H1 (cell line): Measurements from ENCODE around the gene NPHS2. TPM values are rescaled to one million over a fixed set of nuclear protein-coding genes. Genes with fewer than 3 reads are reported as not detected.

Source experiments
- CTCF ChIA-PET: fragments of 300-600 bp; sonication (Branson Sonifier 250); formaldehyde crosslinking; loops from one replicate; lab custom pipeline; 2021; ENCODE audit not compliant: partially characterized antibody; lab: Charles Lee
- POLR2A ChIA-PET: fragments of 300-600 bp; sonication (Branson Sonifier 250); formaldehyde crosslinking; loops from one replicate; lab custom pipeline; 2021; ENCODE audit warnings: inconsistent platforms; ENCODE audit not compliant: partially characterized antibody; lab: Charles Lee
- DNase-seq, 2 experiments: peaks; one replicate each; pipeline versions ENCODE4 v3.0.0 to v3.0.0-alpha.2; 2010 to 2022; ENCODE audit warnings: low spot score in 2 of 2, low read depth in 1 of 2, mixed read lengths in 1 of 2
- FAIRE-seq: peaks from 2 replicates; lab custom pipeline; 2011; peaks lifted over from hg19 to GRCh38; lab: Jason Lieb, UNC
- H2AFZ ChIP-seq: 2 replicates; pipeline ENCODE4 v1.8.1; 2012; ENCODE audit warnings: low read length, inconsistent platforms
- H2AK5ac ChIP-seq: 2 replicates; pipeline ENCODE4 v1.6.1; 2013; ENCODE audit warnings: low read depth, low read length
- H2BK120ac ChIP-seq: replicated peaks from 2 replicates; pipeline ENCODE3; 2013; ENCODE audit warnings: low read depth, low read length, inconsistent platforms
- H2BK12ac ChIP-seq: 2 replicates; pipeline ENCODE4 v1.6.1; 2013; ENCODE audit warnings: low read depth, low read length
- H2BK15ac ChIP-seq: 2 replicates; pipeline ENCODE4 v1.6.1; 2013; ENCODE audit warnings: low read length
- H2BK20ac ChIP-seq: 2 replicates; pipeline ENCODE4 v1.6.1; 2013; ENCODE audit warnings: low read length
- H2BK5ac ChIP-seq: 2 replicates; pipeline ENCODE4 v1.6.1; 2013; ENCODE audit warnings: low read depth, low read length
- H3K14ac ChIP-seq: 2 replicates; pipeline ENCODE4 v1.6.1; 2013; ENCODE audit warnings: inconsistent platforms; ENCODE audit not compliant: insufficient read length
- H3K18ac ChIP-seq: 2 replicates; pipeline ENCODE4 v1.6.1; 2013; ENCODE audit warnings: low read length; ENCODE audit errors: extremely low read depth
- H3K23ac ChIP-seq: 2 replicates; pipeline ENCODE4 v1.6.1; 2013; ENCODE audit warnings: inconsistent platforms; ENCODE audit not compliant: insufficient read length
- H3K23me2 ChIP-seq: 2 replicates; pipeline ENCODE4 v1.6.1; 2013; ENCODE audit warnings: low read depth, low read length
- H3K27ac ChIP-seq: 2 replicates; pipeline ENCODE4 v1.6.1; 2011; ENCODE audit warnings: low read depth, low read length, inconsistent platforms
- H3K27me3 ChIP-seq, 4 experiments: replicated peaks in 1 of 4; 1 replicate in 1 of 4; 2 replicates in 3 of 4; pipeline versions ENCODE4 v1.6.1 to v1.8.1; 2011 to 2013; ENCODE audit warnings: low read length in 3 of 4, mild to moderate bottlenecking in 3 of 4, inconsistent platforms in 2 of 4, mixed read lengths in 2 of 4, moderate library complexity in 1 of 4; ENCODE audit not compliant: control insufficient read depth in 3 of 4, insufficient read depth in 3 of 4; ENCODE audit errors: extremely low read depth in 1 of 4
- H3K36me3 ChIP-seq, 4 experiments: 2 replicates each; pipeline versions ENCODE4 v1.6.1 to v1.8.1; 2011 to 2013; ENCODE audit warnings: mild to moderate bottlenecking in 4 of 4, low read length in 3 of 4, moderate library complexity in 2 of 4, control low read depth in 1 of 4, inconsistent platforms in 1 of 4; ENCODE audit not compliant: insufficient read depth in 4 of 4, control insufficient read depth in 2 of 4
- H3K4ac ChIP-seq: replicated peaks from 2 replicates; pipeline ENCODE3; 2013; ENCODE audit warnings: low read length, low read depth, mixed read lengths, inconsistent platforms; ENCODE audit not compliant: insufficient read length
- H3K4me1 ChIP-seq, 4 experiments: replicated peaks in 1 of 4; 1 replicate in 1 of 4; 2 replicates in 3 of 4; pipeline versions ENCODE4 v1.6.1 to v1.8.1; 2011 to 2013; ENCODE audit warnings: low read length in 3 of 4, inconsistent platforms in 2 of 4, mixed read lengths in 1 of 4; ENCODE audit not compliant: insufficient read depth in 4 of 4, control insufficient read depth in 3 of 4
- H3K4me2 ChIP-seq, 2 experiments: 2 replicates each; pipeline versions ENCODE4 v1.6.1 to v1.8.1; 2011 to 2013; ENCODE audit warnings: low read depth in 2 of 2, low read length in 2 of 2, control low read depth in 1 of 2, inconsistent platforms in 1 of 2, mild to moderate bottlenecking in 1 of 2; ENCODE audit not compliant: insufficient read depth in 1 of 2
- H3K4me3 ChIP-seq, 4 experiments: fragments of 200-600, 300-600 bp in 1 of 4; sonication (generic), shearing (Covaris generic), sonication (Bioruptor Twin) in 1 of 4; 2 replicates each; pipeline versions ENCODE4 v1.5.1 to v1.8.1; 2011 to 2016; ENCODE audit warnings: low read length in 4 of 4, low read depth in 3 of 4, control low read depth in 2 of 4, inconsistent platforms in 2 of 4, mild to moderate bottlenecking in 2 of 4, mixed read lengths in 1 of 4, moderate library complexity in 1 of 4; ENCODE audit not compliant: insufficient read depth in 2 of 4; ENCODE audit errors: extremely low read depth in 1 of 4
- H3K56ac ChIP-seq: replicated peaks from 2 replicates; pipeline ENCODE3; 2013; ENCODE audit warnings: low read depth, mild to moderate bottlenecking, mixed read lengths, low read length, inconsistent platforms; ENCODE audit not compliant: insufficient read length
- H3K79me1 ChIP-seq: 2 replicates; pipeline ENCODE4 v1.6.1; 2013; ENCODE audit warnings: low read depth, low read length, control low read depth
- H3K79me2 ChIP-seq, 2 experiments: 2 replicates each; pipeline versions ENCODE4 v1.6.1 to v1.8.1; 2012 to 2013; ENCODE audit warnings: low read length in 2 of 2, mild to moderate bottlenecking in 2 of 2, inconsistent platforms in 1 of 2; ENCODE audit not compliant: insufficient read depth in 2 of 2, control insufficient read depth in 1 of 2
- H3K9ac ChIP-seq, 4 experiments: replicated peaks in 1 of 4; 1 replicate in 1 of 4; 2 replicates in 3 of 4; pipeline versions ENCODE4 v1.6.1 to v1.8.1; 2011 to 2013; ENCODE audit warnings: low read depth in 3 of 4, low read length in 3 of 4, control low read depth in 2 of 4, mild to moderate bottlenecking in 2 of 4, moderate library complexity in 2 of 4, inconsistent platforms in 1 of 4; ENCODE audit errors: extremely low read depth in 1 of 4
- H3K9me3 ChIP-seq, 2 experiments: 2 replicates each; pipeline versions ENCODE4 v1.6.1 to v1.8.1; 2012 to 2013; ENCODE audit warnings: mild to moderate bottlenecking in 2 of 2, moderate library complexity in 2 of 2, control low read depth in 1 of 2, inconsistent platforms in 1 of 2, low read depth in 1 of 2, low read length in 1 of 2, mixed read lengths in 1 of 2; ENCODE audit not compliant: insufficient read depth in 2 of 2
- H4K20me1 ChIP-seq, 2 experiments: replicated peaks in 1 of 2; 2 replicates each; pipeline versions ENCODE3 to v1.8.1; 2011 to 2013; ENCODE audit warnings: inconsistent platforms in 2 of 2, low read length in 2 of 2, mild to moderate bottlenecking in 1 of 2; ENCODE audit not compliant: insufficient read depth in 2 of 2, control insufficient read depth in 1 of 2
- H4K5ac ChIP-seq: 2 replicates; pipeline ENCODE4 v1.6.1; 2013; ENCODE audit warnings: low read length, low read depth, mixed read lengths, inconsistent platforms; ENCODE audit not compliant: insufficient read length
- H4K8ac ChIP-seq: 2 replicates; pipeline ENCODE4 v1.8.0; 2013; ENCODE audit warnings: mild to moderate bottlenecking, moderate library complexity, low read length, inconsistent platforms; ENCODE audit not compliant: insufficient read depth; ENCODE audit errors: extremely low read depth
- H4K91ac ChIP-seq: replicated peaks from 2 replicates; pipeline ENCODE3; 2013; ENCODE audit warnings: low read length, mixed read lengths, inconsistent platforms; ENCODE audit not compliant: insufficient read length
- BRCA1 ChIP-seq: IDR thresholded peaks from 2 replicates; pipeline ENCODE4 v1.6.1; 2012; ENCODE audit warnings: low read depth, low read length, improper control_type of control experiment
- GTF2F1 ChIP-seq: IDR thresholded peaks from 2 replicates; pipeline ENCODE4 v1.6.1; 2012; ENCODE audit warnings: low read depth, low read length, improper control_type of control experiment, borderline replicate concordance
- WGBS, 2 experiments: shearing (Covaris generic) in 1 of 2; methylation state at CpG; one replicate each; pipeline versions ENCODE4 v1.1.6 to v1.1.7; 2013 to 2015; ENCODE audit warnings: low lambda C conversion rate in 2 of 2, mixed read lengths in 2 of 2, inconsistent platforms in 1 of 2, low coverage in 1 of 2, missing lambda C conversion rate in 1 of 2; ENCODE audit not compliant: insufficient replicate concordance in 2 of 2, insufficient coverage in 1 of 2, insufficient read length in 1 of 2; ENCODE audit errors: extremely low coverage in 1 of 2, missing lambda C conversion rate in 1 of 2; 5-methylcytosine and 5-hydroxymethylcytosine counted together
- polyA plus RNA-seq, 7 experiments: library from polyadenylated mRNA; depleted of rRNA in 3 of 7; stranded (reverse) in 5 of 7; unstranded in 2 of 7; fragments of >200 nt in 5 of 7; fragments of 200-250 nt in 2 of 7; gene quantifications; 1 replicate in 5 of 7; 2 replicates in 1 of 7; 4 replicates in 1 of 7; pipeline versions ENCODE4 v1.2.1 to v1.2.3, GENCODE V29; 2011 to 2013; ENCODE audit warnings: missing spikeins in 2 of 7, mixed read lengths in 2 of 7
- total RNA-seq: library from RNA; stranded (reverse); fragmentation: NEBNext Ultra II Directional; extraction: Animal tissue kit (Norgen Biotek cat#: 25700); gene quantifications from 2 replicates; pipeline ENCODE4 v1.2.1, GENCODE V29; 2021
- TF ChIP-seq, protein P1 (sequence below), 3 experiments: IDR thresholded peaks; 1 replicate in 2 of 3; 2 replicates in 1 of 3; pipeline versions ENCODE4 v1.5.1 to v1.6.1; 2011; ENCODE audit warnings: low read length in 3 of 3, mild to moderate bottlenecking in 3 of 3, inconsistent platforms in 2 of 3, low read depth in 1 of 3, moderate library complexity in 1 of 3; ENCODE audit not compliant: insufficient read depth in 1 of 3; ENCODE audit errors: control extremely low read depth in 1 of 3

The NPHS2 gene
- total and polyA plus RNA-seq, 2 of the 8 experiments (the other 6 are each of a cell fraction or from before 2014, with no cell fraction given), result not detected

- no peak overlapping the region for H4K8ac ChIP-seq
- H3K23ac ChIP-seq, result no peak overlapping the region
- H3K79me1 ChIP-seq, result no peaks in the 10 kb centered on the region
- no peak overlapping the region for H2BK15ac ChIP-seq
- DNase-seq (no peak), FAIRE-seq (no peak)
- no peaks in the 10 kb centered on the region; a peak in 1 of 4 replicates for H3K9me3 ChIP-seq
- H3K4me1 ChIP-seq, result no peaks in the 10 kb centered on the region; a peak in 2 of 7 replicates
- no peak overlapping the region for H3K4ac ChIP-seq
- H2AFZ ChIP-seq, result no peak overlapping the region
- no peak overlapping the region for H2BK120ac ChIP-seq
- no peak overlapping the region for H2BK12ac ChIP-seq
- no peak overlapping the region for H4K5ac ChIP-seq
- H2AK5ac ChIP-seq, result no peak overlapping the region
- H3K27me3 ChIP-seq, result no peaks in the 10 kb centered on the region; a peak in 1 of 7 replicates
- no peak overlapping the region for H3K56ac ChIP-seq
- 63% methylated on average over 3 of the region's 3 CpGs; no CpG with 5 or more reads in 1 of the 2 experiments for WGBS, 2 experiments
- no peaks in the 10 kb centered on the region for H3K79me2 ChIP-seq
- POLR2A ChIA-PET, result no interaction called here
- no peak overlapping the region for H3K14ac ChIP-seq
- H3K4me3 ChIP-seq, result no peak overlapping the region
- H3K18ac ChIP-seq, result no peak overlapping the region
- H2BK5ac ChIP-seq, result no peak overlapping the region
- H3K23me2 ChIP-seq, result no peaks in the 10 kb centered on the region
- H4K20me1 ChIP-seq, result no peaks in the 10 kb centered on the region
- H2BK20ac ChIP-seq, result no peak overlapping the region
- H3K9ac ChIP-seq, result no peak overlapping the region
- CTCF ChIA-PET, result interaction anchor here (0.5 kb wide), 1 partner anchor 220 kb away, joined by 3 read pairs; no protein-coding TSS in a partner anchor
- no peak overlapping the region for H4K91ac ChIP-seq
- no peaks in the 10 kb centered on the region for H3K36me3 ChIP-seq
- no peak overlapping the region for H3K4me2 ChIP-seq
- no peak overlapping the region for H3K27ac ChIP-seq
- TF ChIP-seq, protein P1, sequence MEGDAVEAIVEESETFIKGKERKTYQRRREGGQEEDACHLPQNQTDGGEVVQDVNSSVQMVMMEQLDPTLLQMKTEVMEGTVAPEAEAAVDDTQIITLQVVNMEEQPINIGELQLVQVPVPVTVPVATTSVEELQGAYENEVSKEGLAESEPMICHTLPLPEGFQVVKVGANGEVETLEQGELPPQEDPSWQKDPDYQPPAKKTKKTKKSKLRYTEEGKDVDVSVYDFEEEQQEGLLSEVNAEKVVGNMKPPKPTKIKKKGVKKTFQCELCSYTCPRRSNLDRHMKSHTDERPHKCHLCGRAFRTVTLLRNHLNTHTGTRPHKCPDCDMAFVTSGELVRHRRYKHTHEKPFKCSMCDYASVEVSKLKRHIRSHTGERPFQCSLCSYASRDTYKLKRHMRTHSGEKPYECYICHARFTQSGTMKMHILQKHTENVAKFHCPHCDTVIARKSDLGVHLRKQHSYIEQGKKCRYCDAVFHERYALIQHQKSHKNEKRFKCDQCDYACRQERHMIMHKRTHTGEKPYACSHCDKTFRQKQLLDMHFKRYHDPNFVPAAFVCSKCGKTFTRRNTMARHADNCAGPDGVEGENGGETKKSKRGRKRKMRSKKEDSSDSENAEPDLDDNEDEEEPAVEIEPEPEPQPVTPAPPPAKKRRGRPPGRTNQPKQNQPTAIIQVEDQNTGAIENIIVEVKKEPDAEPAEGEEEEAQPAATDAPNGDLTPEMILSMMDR (IDR thresholded peaks at IDR 0.05; ENCODE audit: control extremely low read depth in 1 of 3, insufficient read depth in 1 of 3, low read depth in 1 of 3, low read length in 3 of 3), result no peak
- TF ChIP-seq GTF2F1 (no peak), BRCA1 (no peak)
Observed at GRCh38 chr1:179548666-179549367, 26.9 kb downstream of the NPHS2 start.
